Type B pancreatic cell (in vitro differentiated cells): Measurements from ENCODE around the gene FAF1. TPM values are rescaled to one million over a fixed set of nuclear protein-coding genes. Genes with fewer than 3 reads are reported as not detected.

Experiments
- DNase-seq: peaks from one replicate; pipeline ENCODE4 v3.0.0; 2021; ENCODE audit warnings: mixed read lengths; ENCODE audit not compliant: unreplicated experiment; ENCODE audit errors: extremely low spot score
- H3K27ac Mint-ChIP-seq: 2 replicates; pipeline ENCODE4 v1.8.0; 2021; ENCODE audit warnings: mild to moderate bottlenecking, mixed read lengths
- H3K27me3 Mint-ChIP-seq: 2 replicates; pipeline ENCODE4 v1.8.0; 2021; ENCODE audit warnings: mixed read lengths
- H3K36me3 Mint-ChIP-seq: 2 replicates; pipeline ENCODE4 v1.8.0; 2021; ENCODE audit warnings: mixed read lengths
- H3K4me1 Mint-ChIP-seq: one replicate; pipeline ENCODE4 v1.8.0; 2021; ENCODE audit warnings: mixed read lengths; ENCODE audit not compliant: unreplicated experiment
- H3K4me3 Mint-ChIP-seq: 2 replicates; pipeline ENCODE4 v1.8.0; 2021; ENCODE audit warnings: mild to moderate bottlenecking, mixed read lengths
- H3K9me3 Mint-ChIP-seq: 2 replicates; pipeline ENCODE4 v1.8.0; 2021; ENCODE audit warnings: mixed read lengths
- CTCF ChIP-seq: fragments of 200-600 bp; sonication (generic); conservative IDR thresholded peaks from 2 replicates; pipeline ENCODE4 v1.5.0; 2021; ENCODE audit warnings: antibody characterized with exemption, mild to moderate bottlenecking
- total RNA-seq: library from RNA; stranded (reverse); gene quantifications from 2 replicates; pipeline ENCODE4 v1.2.1, GENCODE V29; 2021; ENCODE audit warnings: low replicate concordance

Gene FAF1
- total RNA-seq, 1 donor from 2014 or later: 49.9 TPM

GRCh38 chr1:50923564-50923963 is 36.5 kb downstream of the FAF1 start:
- no peak for TF ChIP-seq CTCF
- no peaks in the 10 kb centered on the region for H3K27me3 Mint-ChIP-seq
- H3K27ac Mint-ChIP-seq: no peak overlapping the region
- no peaks in the 10 kb centered on the region for H3K4me1 Mint-ChIP-seq
- H3K4me3 Mint-ChIP-seq: no peak overlapping the region
- H3K9me3 Mint-ChIP-seq: peaks cover 11% of the 10 kb centered on the region
- no peak for DNase-seq
- H3K36me3 Mint-ChIP-seq: peaks cover 14% of the 10 kb centered on the region

GRCh38 chr1:50921029-50921428 is 39.0 kb downstream of the FAF1 start:
- H3K27ac Mint-ChIP-seq: no peak overlapping the region
- H3K36me3 Mint-ChIP-seq: peaks cover 10% of the 10 kb centered on the region
- H3K9me3 Mint-ChIP-seq: peaks cover 11% of the 10 kb centered on the region
- no peak for DNase-seq
- no peaks in the 10 kb centered on the region for H3K4me1 Mint-ChIP-seq
- H3K4me3 Mint-ChIP-seq: no peak overlapping the region
- no peak for TF ChIP-seq CTCF
- no peaks in the 10 kb centered on the region for H3K27me3 Mint-ChIP-seq

- H3K27ac Mint-ChIP-seq: no peak overlapping the region
- peaks cover 11% of the 10 kb centered on the region for H3K9me3 Mint-ChIP-seq
- H3K27me3 Mint-ChIP-seq: no peaks in the 10 kb centered on the region
- H3K4me3 Mint-ChIP-seq: no peak overlapping the region
- no peak for TF ChIP-seq CTCF
- no peaks in the 10 kb centered on the region for H3K4me1 Mint-ChIP-seq
- peaks cover 8% of the 10 kb centered on the region for H3K36me3 Mint-ChIP-seq
- DNase-seq: no peak
Measured at GRCh38 chr1:50920409-50920808, 39.7 kb downstream of the FAF1 start.

- no peak for TF ChIP-seq CTCF
- Mint-ChIP-seq H3K4me3 (no peak overlapping the region), H3K27me3 (no peaks in the 10 kb centered on the region), H3K36me3 (no peaks in the 10 kb centered on the region), H3K4me1 (no peaks in the 10 kb centered on the region), H3K9me3 (no peaks in the 10 kb centered on the region), H3K27ac (no peak overlapping the region)
- no peak for DNase-seq
Measured at GRCh38 chr1:50917138-50918137, 42.6 kb downstream of the FAF1 start.

GRCh38 chr1:50915621-50916020 is 44.4 kb downstream of the FAF1 start:
- Mint-ChIP-seq H3K4me3 (no peak overlapping the region), H3K36me3 (no peaks in the 10 kb centered on the region), H3K9me3 (peaks cover 4% of the 10 kb centered on the region), H3K27me3 (no peaks in the 10 kb centered on the region), H3K4me1 (no peaks in the 10 kb centered on the region), H3K27ac (no peak overlapping the region)
- no peak for DNase-seq
- TF ChIP-seq CTCF: no peak
